Spleen (tissue), 7 donors: ENCODE measurements around the gene CBX1.

ENCODE experiments used
- POLR2A ChIP-seq, 3 donors: fragments of 450-650 bp; IDR thresholded peaks; one replicate each; pipeline ENCODE4 v1.5.1; 2017; ENCODE audit warnings: antibody characterized with exemption in 3 of 3, mild to moderate bottlenecking in 1 of 3
- POLR2AphosphoS5 ChIP-seq, 3 donors: sonication (generic); formaldehyde crosslinking; IDR thresholded peaks; one replicate each; pipeline ENCODE4 v1.5.1; 2017; ENCODE audit warnings: antibody characterized with exemption in 3 of 3
- TF ChIP-seq, protein P1 (sequence below), 11 experiments: fragments of 200-600 bp in 7 of 11; fragments of 450-650 bp in 4 of 11; sonication (generic) in 4 of 11; IDR thresholded peaks in 8 of 11; conservative IDR thresholded peaks in 3 of 11; 1 replicate in 7 of 11; 2 replicates in 4 of 11; pipeline versions ENCODE4 v1.4.0 to v1.8.0; 2016 to 2021; ENCODE audit warnings: antibody characterized with exemption in 11 of 11, inconsistent platforms in 4 of 11, mild to moderate bottlenecking in 1 of 11
- donor health status: DM: no; HTN: no; CAD: no; lungs with moderate emphysema.
- donor health status: DM: no; HTN: no; CAD: no.
- donor health status: DM: no; HTN: no; CAD: no.

- TF ChIP-seq, protein P1, sequence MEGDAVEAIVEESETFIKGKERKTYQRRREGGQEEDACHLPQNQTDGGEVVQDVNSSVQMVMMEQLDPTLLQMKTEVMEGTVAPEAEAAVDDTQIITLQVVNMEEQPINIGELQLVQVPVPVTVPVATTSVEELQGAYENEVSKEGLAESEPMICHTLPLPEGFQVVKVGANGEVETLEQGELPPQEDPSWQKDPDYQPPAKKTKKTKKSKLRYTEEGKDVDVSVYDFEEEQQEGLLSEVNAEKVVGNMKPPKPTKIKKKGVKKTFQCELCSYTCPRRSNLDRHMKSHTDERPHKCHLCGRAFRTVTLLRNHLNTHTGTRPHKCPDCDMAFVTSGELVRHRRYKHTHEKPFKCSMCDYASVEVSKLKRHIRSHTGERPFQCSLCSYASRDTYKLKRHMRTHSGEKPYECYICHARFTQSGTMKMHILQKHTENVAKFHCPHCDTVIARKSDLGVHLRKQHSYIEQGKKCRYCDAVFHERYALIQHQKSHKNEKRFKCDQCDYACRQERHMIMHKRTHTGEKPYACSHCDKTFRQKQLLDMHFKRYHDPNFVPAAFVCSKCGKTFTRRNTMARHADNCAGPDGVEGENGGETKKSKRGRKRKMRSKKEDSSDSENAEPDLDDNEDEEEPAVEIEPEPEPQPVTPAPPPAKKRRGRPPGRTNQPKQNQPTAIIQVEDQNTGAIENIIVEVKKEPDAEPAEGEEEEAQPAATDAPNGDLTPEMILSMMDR (IDR thresholded peaks at IDR 0.05 in 8 of 11, conservative IDR thresholded peaks at IDR 0.05 in 3 of 11), result no peak
- TF ChIP-seq POLR2AphosphoS5 (IDR thresholded peaks at IDR 0.05) (no peak), POLR2A (IDR thresholded peaks at IDR 0.05) (no peak)
Measured at GRCh38 chr17:48081858-48082257, 19.4 kb downstream of the CBX1 start.
